GM12878 (cell line): Measurements from ENCODE around the gene SSTR1. TPM values are rescaled to one million over a fixed set of nuclear protein-coding genes. Genes with fewer than 3 reads are reported as not detected.

ENCODE experiments used
- ATAC-seq: fragments of 200-7000 bp; cut with Tn5 transposase; 3 replicates; pipeline ENCODE4 v1.9.1; 2020; ENCODE audit warnings: mild to moderate bottlenecking, moderate library complexity
- BruUV-seq: library from RNA; stranded (reverse); fragments of 400-500 nt; replicated peaks from 2 replicates; lab custom pipeline; 2021; lab: Mats Ljungman, UMichigan
- CTCF ChIA-PET: fragments of 300-600 bp; sonication (Branson Sonifier 250); formaldehyde crosslinking; extraction: SDS; loops from one replicate; lab custom pipeline; 2021; ENCODE audit warnings: inconsistent platforms; lab: Yijun Ruan, JAX
- POLR2A ChIA-PET: fragments of 350-600 bp; formaldehyde crosslinking; extraction: SDS; loops from one replicate; lab custom pipeline; 2021; ENCODE audit warnings: inconsistent platforms; lab: Charles Lee
- RAD21 ChIA-PET: fragments of 300-600 bp; sonication (Branson Sonifier 250); formaldehyde crosslinking; loops from one replicate; lab custom pipeline; 2023; ENCODE audit warnings: antibody characterized with exemption; ENCODE audit not compliant: unreplicated experiment; lab: Charles Lee
- SMC1A ChIA-PET: fragments of 300-600 bp; sonication (Branson Sonifier 250); formaldehyde crosslinking; loops from one replicate; lab custom pipeline; 2023; ENCODE audit not compliant: unreplicated experiment, uncharacterized antibody; lab: Charles Lee
- DNase-seq: peaks from one replicate; pipeline ENCODE4 v3.0.0-alpha.2; 2011; ENCODE audit warnings: low read depth, low spot score
- FAIRE-seq: peaks from 3 replicates; lab custom pipeline; 2011; peaks lifted over from hg19 to GRCh38; lab: Jason Lieb, UNC
- H2AFZ ChIP-seq: 2 replicates; pipeline ENCODE4 v1.6.0; 2011; ENCODE audit warnings: low read depth, low read length, control low read depth; ENCODE audit not compliant: control insufficient read depth
- H3K27ac ChIP-seq: 2 replicates; pipeline ENCODE4 v1.5.1; 2011; ENCODE audit warnings: control low read depth; ENCODE audit not compliant: control insufficient read depth, insufficient read depth
- H3K27me3 ChIP-seq, 2 experiments: replicated peaks in 1 of 2; 2 replicates each; pipeline versions ENCODE4 v1.6.0 to v1.6.1; 2011; ENCODE audit warnings: low read length in 1 of 2; ENCODE audit not compliant: control insufficient read depth in 2 of 2, insufficient read depth in 2 of 2
- H3K36me3 ChIP-seq, 2 experiments: 2 replicates each; pipeline ENCODE4 v1.5.1; 2011; ENCODE audit warnings: low read length in 1 of 2; ENCODE audit not compliant: control insufficient read depth in 2 of 2, insufficient read depth in 2 of 2
- H3K4me1 ChIP-seq: 2 replicates; pipeline ENCODE4 v1.6.1; 2011; ENCODE audit warnings: mild to moderate bottlenecking, low read length, moderate library complexity, mixed read lengths; ENCODE audit not compliant: control insufficient read depth, insufficient read depth
- H3K4me2 ChIP-seq: 2 replicates; pipeline ENCODE4 v1.6.0; 2011; ENCODE audit warnings: control low read depth; ENCODE audit not compliant: control insufficient read depth, insufficient read depth
- H3K4me3 ChIP-seq: fragments of 200-600 bp; sonication (generic); 2 replicates; pipeline ENCODE4 v1.5.1; 2016
- H3K79me2 ChIP-seq: 2 replicates; pipeline ENCODE4 v1.6.0; 2011; ENCODE audit warnings: low read length; ENCODE audit not compliant: control insufficient read depth, insufficient read depth
- H3K9ac ChIP-seq: 2 replicates; pipeline ENCODE4 v1.8.0; 2011; ENCODE audit warnings: low read length, control low read depth, mixed read lengths; ENCODE audit not compliant: control insufficient read depth, insufficient read depth
- H3K9me3 ChIP-seq: replicated peaks from 3 replicates; pipeline ENCODE4 v1.5.1; 2011; ENCODE audit warnings: mild to moderate bottlenecking, low read length; ENCODE audit not compliant: control insufficient read depth, insufficient read depth
- H4K20me1 ChIP-seq: 2 replicates; pipeline ENCODE4 v1.6.0; 2011; ENCODE audit not compliant: control insufficient read depth, insufficient read depth
- BHLHE40 ChIP-seq, 2 experiments: fragments of 450-650 bp in 1 of 2; IDR thresholded peaks; 2 replicates each; pipeline ENCODE4 v1.6.1; 2011 to 2017; ENCODE audit warnings: low read depth in 2 of 2, borderline replicate concordance in 1 of 2, improper control_type of control experiment in 1 of 2, low read length in 1 of 2, mild to moderate bottlenecking in 1 of 2
- CBFB ChIP-seq: IDR thresholded peaks from 2 replicates; pipeline ENCODE4 v1.6.1; 2016; ENCODE audit warnings: antibody characterized with exemption, low read depth
- CHD1 ChIP-seq: IDR thresholded peaks from 2 replicates; pipeline ENCODE4 v1.6.1; 2012; ENCODE audit warnings: low read depth, low read length, improper control_type of control experiment
- CHD4 ChIP-seq: fragments of 200-600 bp; sonication (generic); IDR thresholded peaks from 2 replicates; pipeline ENCODE4 v1.6.1; 2016; ENCODE audit warnings: mild to moderate bottlenecking
- EED ChIP-seq: sonication (generic); IDR thresholded peaks from 2 replicates; pipeline ENCODE4 v1.6.1; 2016; ENCODE audit warnings: antibody characterized with exemption, low read depth
- IRF4 ChIP-seq: IDR thresholded peaks from 2 replicates; pipeline ENCODE4 v1.6.1; 2011; ENCODE audit warnings: low read depth, low read length
- JUND ChIP-seq: IDR thresholded peaks from 2 replicates; pipeline ENCODE4 v1.6.1; 2012; ENCODE audit warnings: low read depth, mild to moderate bottlenecking, low read length, improper control_type of control experiment, moderate library complexity
- NFYA ChIP-seq: IDR thresholded peaks from 2 replicates; pipeline ENCODE4 v1.6.1; 2011; ENCODE audit warnings: low read depth, mild to moderate bottlenecking, low read length, improper control_type of control experiment, borderline replicate concordance
- NR2F1 ChIP-seq: fragments of 450-650 bp; conservative IDR thresholded peaks from 2 replicates; pipeline ENCODE4 v1.6.1; 2017; ENCODE audit warnings: mild to moderate bottlenecking
- POLR2AphosphoS5 ChIP-seq: IDR thresholded peaks from 2 replicates; pipeline ENCODE4 v1.6.1; 2011; ENCODE audit warnings: mild to moderate bottlenecking, low read length, inconsistent platforms
- RBBP5 ChIP-seq: fragments of 200-600 bp; sonication (generic); conservative IDR thresholded peaks from 2 replicates; pipeline ENCODE4 v1.6.1; 2016
- ZNF592 ChIP-seq: fragments of 450-650 bp; IDR thresholded peaks from 2 replicates; pipeline ENCODE4 v1.6.1; 2017; ENCODE audit warnings: mild to moderate bottlenecking, moderate library complexity
- ZZZ3 ChIP-seq: IDR thresholded peaks from 2 replicates; pipeline ENCODE4 v1.6.1; 2011; ENCODE audit warnings: low read depth; ENCODE audit not compliant: control insufficient read depth, insufficient read length
- WGBS: methylation state at CpG from one replicate; pipeline ENCODE4 v1.1.6; 2016; ENCODE audit warnings: low lambda C conversion rate; ENCODE audit not compliant: insufficient replicate concordance, insufficient coverage; ENCODE audit errors: missing lambda C conversion rate; 5-methylcytosine and 5-hydroxymethylcytosine counted together
- in situ Hi-C: fragments of 300-500 bp; cut with MboI; formaldehyde crosslinking; loops from 9 replicates; pipeline ENCODE4 v1.14.3; 2018; ENCODE audit warnings: mixed read lengths
- intact Hi-C: fragments of 100-400 bp; cut with micrococcal nuclease; formaldehyde crosslinking; loops from one replicate; pipeline ENCODE4 v1.14.2; 2022; ENCODE audit not compliant: unreplicated experiment
- polyA plus RNA-seq, 11 experiments: library from polyadenylated mRNA; depleted of rRNA in 4 of 11; unstranded in 6 of 11; stranded (reverse) in 5 of 11; fragments of >200 nt; fragmentation: Nextera tagmentation in 4 of 11; fragmentation: Illumina TruSeq in 1 of 11; extraction: Ambion mirVana in 4 of 11; extraction: Trizol in 1 of 11; gene quantifications; 1 replicate in 1 of 11; 2 replicates in 10 of 11; pipeline versions ENCODE4 v1.2.1 to v1.2.3, GENCODE V29; 2011 to 2016; ENCODE audit warnings: inconsistent platforms in 2 of 11, missing spikeins in 2 of 11, low read depth in 1 of 11
- total RNA-seq, 4 experiments: library from RNA; depleted of rRNA in 3 of 4; stranded (reverse); fragments of >200 nt in 3 of 4; fragmentation: Illumina TruSeq in 1 of 4; extraction: Trizol in 1 of 4; gene quantifications; 2 replicates each; pipeline versions ENCODE4 v1.2.1 to v1.2.3, GENCODE V29; 2013 to 2021

SSTR1 gene
- total and polyA plus RNA-seq, 10 of the 15 experiments (the other 5 are each of a cell fraction or from before 2014, with no cell fraction given) = 0.01 to 0.05 TPM; not detected in 8

- no peaks in the 10 kb centered on the region for H3K4me1 ChIP-seq
- ChIA-PET SMC1A (interaction anchor here (1.0 kb wide), 1 partner anchor 30 kb away, joined by 3 read pairs; no protein-coding TSS in a partner anchor), RAD21 (no interaction called here), CTCF (no interaction called here), POLR2A (no interaction called here)
- no peak overlapping the region for H3K4me2 ChIP-seq
- no peaks in the 10 kb centered on the region for H4K20me1 ChIP-seq
- H2AFZ ChIP-seq = no peak overlapping the region
- intact Hi-C loops (no loop called here), in situ Hi-C loops (no loop called here)
- H3K9me3 ChIP-seq = no peaks in the 10 kb centered on the region; the same call in 2 of the 3 replicates
- no peaks in the 10 kb centered on the region for H3K36me3 ChIP-seq
- ATAC-seq (no peak), FAIRE-seq (no peak), DNase-seq (no peak)
- H3K9ac ChIP-seq = no peak overlapping the region
- H3K4me3 ChIP-seq = no peak overlapping the region
- no TSS peak for BruUV-seq
- H3K79me2 ChIP-seq = no peaks in the 10 kb centered on the region
- no peak overlapping the region for H3K27ac ChIP-seq
- 8% methylated on average over 4 of the region's 4 CpGs for WGBS
- H3K27me3 ChIP-seq = no peaks in the 10 kb centered on the region
- TF ChIP-seq CHD1 (no peak), NR2F1 (no peak), IRF4 (no peak), RBBP5 (no peak), BHLHE40 (IDR thresholded peaks at IDR 0.05; ENCODE audit: borderline replicate concordance in 1 of 2, low read depth in 2 of 2, low read length in 1 of 2) (no peak), ZZZ3 (no peak), NFYA (no peak), CBFB (no peak), JUND (no peak), EED (no peak), POLR2AphosphoS5 (no peak), ZNF592 (no peak), CHD4 (no peak)
Observed at GRCh38 chr14:38252066-38252710, 44.5 kb downstream of the SSTR1 start.
